ENCODE results near the gene CTNNBL1.
A peak's percentile ranks its signal among the peaks of the same experiment; 100 is the strongest.

CTNNBL1 gene

GRCh38 chr20:37734228-37734985 is 40.6 kb downstream of the CTNNBL1 start:
- in situ Hi-C loops (cut with HindIII; ENCODE audit: low pct_ligation_motif_present, low sequenced_read_pairs): no loop called here
- no peak overlapping the region for H3K4me3 ChIP-seq (ENCODE audit: low read depth, low read length)
- H3K27me3 ChIP-seq (replicated peaks): no peaks in the 10 kb centered on the region
- TF ChIP-seq CTCF (IDR thresholded peaks at IDR 0.05; ENCODE audit: low read depth, low read length, missing control alignments): no peak
- peak overlapping the region; percentile 40 for H3K27ac ChIP-seq
- peaks cover 4% of the 10 kb centered on the region for H3K36me3 ChIP-seq (replicated peaks)
- DNase-seq: peak; percentile 81

GRCh38 chr20:37735541-37735940 is 41.7 kb downstream of the CTNNBL1 start:
- no peak overlapping the region for H3K4me3 ChIP-seq (ENCODE audit: low read depth, low read length)
- no peaks in the 10 kb centered on the region for H3K27me3 ChIP-seq (replicated peaks)
- peaks cover 4% of the 10 kb centered on the region for H3K36me3 ChIP-seq (replicated peaks)
- H3K27ac ChIP-seq: no peak overlapping the region
- no peak for DNase-seq
- in situ Hi-C loops (cut with HindIII; ENCODE audit: low pct_ligation_motif_present, low sequenced_read_pairs): no loop called here
- no peak for TF ChIP-seq CTCF (IDR thresholded peaks at IDR 0.05; ENCODE audit: low read depth, low read length, missing control alignments)

- H3K36me3 ChIP-seq (replicated peaks): peaks cover 4% of the 10 kb centered on the region
Observed at GRCh38 chr20:37736132-37736531, 42.3 kb downstream of the CTNNBL1 start.

GRCh38 chr20:37737826-37738420 is 44.1 kb downstream of the CTNNBL1 start:
- Histone ChIP-seq H3K36me3 (replicated peaks) (peaks cover 4% of the 10 kb centered on the region), H3K27ac (no peak overlapping the region), H3K4me3 (ENCODE audit: low read depth, low read length) (no peak overlapping the region), H3K27me3 (replicated peaks) (no peaks in the 10 kb centered on the region)
- no peak for TF ChIP-seq CTCF (IDR thresholded peaks at IDR 0.05; ENCODE audit: low read depth, low read length, missing control alignments)
- DNase-seq: no peak
- in situ Hi-C loops (cut with HindIII; ENCODE audit: low pct_ligation_motif_present, low sequenced_read_pairs): no loop called here

More at GRCh38 chr20:37736132-37736531, 42.3 kb downstream of the CTNNBL1 start:
- TF ChIP-seq CTCF (IDR thresholded peaks at IDR 0.05; ENCODE audit: low read depth, low read length, missing control alignments): no peak
- no peak for DNase-seq
- Histone ChIP-seq H3K27me3 (replicated peaks) (no peaks in the 10 kb centered on the region), H3K27ac (no peak overlapping the region), H3K4me3 (ENCODE audit: low read depth, low read length) (no peak overlapping the region)
- in situ Hi-C loops (cut with HindIII; ENCODE audit: low pct_ligation_motif_present, low sequenced_read_pairs): no loop called here

- Histone ChIP-seq H3K4me3 (ENCODE audit: low read depth, low read length) (no peak overlapping the region), H3K36me3 (replicated peaks) (peaks cover 4% of the 10 kb centered on the region), H3K27me3 (replicated peaks) (no peaks in the 10 kb centered on the region), H3K27ac (peak overlapping the region; percentile 16)
- in situ Hi-C loops (cut with HindIII; ENCODE audit: low pct_ligation_motif_present, low sequenced_read_pairs): no loop called here
- TF ChIP-seq CTCF (IDR thresholded peaks at IDR 0.05; ENCODE audit: low read depth, low read length, missing control alignments): no peak
- peak; percentile 19 for DNase-seq
Observed at GRCh38 chr20:37741055-37741454, 47.2 kb downstream of the CTNNBL1 start.

Data from brain microvascular endothelial cell (primary cell).